ENCODE results near the gene CCDC71L. TPM values are rescaled to one million over a fixed set of nuclear protein-coding genes. Genes with fewer than 3 reads are reported as not detected.

The CCDC71L gene
- polyA plus RNA-seq, 3 donors, result 2.9 to 5.1 (median 3.5) TPM

- H3K36me3 ChIP-seq (replicated peaks in 1 of 2; ENCODE audit: control insufficient read depth in 1 of 2, insufficient read depth in 2 of 2, low read length in 2 of 2), result no peaks in the 10 kb centered on the region
- no peak for TF ChIP-seq CTCF (IDR thresholded peaks at IDR 0.05)
- no peak overlapping the region for H2AFZ ChIP-seq (ENCODE audit: insufficient read depth, low read depth, low read length, poor library complexity, severe bottlenecking)
- peaks cover 0 to 2% (median 2%) of the 10 kb centered on the region in 3 donors for H3K27me3 Mint-ChIP-seq (ENCODE audit: low read depth in 3 of 3)
- H3K27me3 ChIP-seq (ENCODE audit: control insufficient read depth in 2 of 2, insufficient read depth in 2 of 2, low read length in 2 of 2), result no peaks in the 10 kb centered on the region
- H3K9me3 ChIP-seq (replicated peaks in 1 of 2; ENCODE audit: control insufficient read depth in 1 of 2, insufficient read depth in 1 of 2, low read length in 2 of 2), result no peaks in the 10 kb centered on the region
- no peak overlapping the region for H3K9ac ChIP-seq (ENCODE audit: insufficient read depth, low read length, poor library complexity, severe bottlenecking)
- DNase-seq, result no peak
- H3K36me3 Mint-ChIP-seq, result no peaks in the 10 kb centered on the region
- H3K27ac Mint-ChIP-seq, result no peak overlapping the region
- no peaks in the 10 kb centered on the region for H4K20me1 ChIP-seq (ENCODE audit: insufficient read depth, low read length)
- no peak overlapping the region for H3K4me3 ChIP-seq (replicated peaks in 1 of 3; ENCODE audit: low read depth in 2 of 3, low read length in 3 of 3)
- peaks cover 2 to 5% (median 3%) of the 10 kb centered on the region in 7 donors for H3K9me3 Mint-ChIP-seq
- no peak overlapping the region for H3K27ac ChIP-seq (ENCODE audit: low read depth in 1 of 2, low read length in 2 of 2)
- H3K79me2 ChIP-seq (ENCODE audit: insufficient read depth, low read length), result no peaks in the 10 kb centered on the region
- H3K4me3 Mint-ChIP-seq, result no peak overlapping the region
- peaks cover 2% of the 10 kb centered on the region for H3K4me1 Mint-ChIP-seq
- no peak overlapping the region for H3K4me2 ChIP-seq (replicated peaks; ENCODE audit: extremely low read depth, low read length, poor library complexity, severe bottlenecking)
- intact Hi-C loops (cut with micrococcal nuclease), result loop anchor here (10.0 kb wide), 2 partner anchors 107 to 213 kb away; partner anchors contain the start of gene PIK3CG (in 1 of the 2)
- peaks cover under 1% of the 10 kb centered on the region in 2 donors for H3K4me1 ChIP-seq (ENCODE audit: control insufficient read depth in 1 of 2, insufficient read depth in 2 of 2, low read length in 2 of 2)
These were observed 8.9 kb downstream of the CCDC71L start for GRCh38 chr7:106652092-106652491.

DNA sequence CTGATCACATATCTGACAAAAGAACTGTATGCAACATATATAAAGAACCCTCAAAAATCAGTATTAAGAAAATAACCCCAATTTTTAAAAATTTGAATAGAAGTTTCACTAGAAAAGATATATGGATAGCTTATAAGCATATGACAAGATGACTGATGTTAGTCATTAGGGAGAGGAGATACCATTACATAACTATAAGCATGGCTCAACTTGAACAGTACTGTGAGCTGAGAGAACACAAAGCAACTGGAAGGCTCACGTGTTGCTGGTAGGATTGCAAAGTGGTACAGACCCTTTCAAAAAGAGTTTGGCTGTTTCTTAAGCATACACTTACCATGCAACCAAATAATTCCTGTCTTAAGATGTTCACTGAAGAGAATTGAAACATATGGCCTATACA is 14.7 kb downstream of the CCDC71L start:
- H4K20me1 ChIP-seq (ENCODE audit: insufficient read depth, low read length), result no peaks in the 10 kb centered on the region
- no peak overlapping the region for H3K4me2 ChIP-seq (replicated peaks; ENCODE audit: extremely low read depth, low read length, poor library complexity, severe bottlenecking)
- no peak overlapping the region for H3K27ac ChIP-seq (ENCODE audit: low read depth in 1 of 2, low read length in 2 of 2)
- H3K79me2 ChIP-seq (ENCODE audit: insufficient read depth, low read length), result no peaks in the 10 kb centered on the region
- H3K4me1 ChIP-seq (ENCODE audit: control insufficient read depth in 1 of 2, insufficient read depth in 2 of 2, low read length in 2 of 2), result peaks cover 0 to 5% of the 10 kb centered on the region in 2 donors
- WGBS (ENCODE audit: insufficient coverage), result no CpG with 5 or more reads among the region's 1 CpG
- Mint-ChIP-seq H3K4me1 (peaks cover 5% of the 10 kb centered on the region), H3K36me3 (no peaks in the 10 kb centered on the region), H3K27ac (no peak overlapping the region), H3K9me3 (peaks cover 2 to 5% (median 3%) of the 10 kb centered on the region in 7 donors), H3K4me3 (no peak overlapping the region), H3K27me3 (ENCODE audit: low read depth in 3 of 3) (peaks cover 0 to 2% (median 0%) of the 10 kb centered on the region in 3 donors)
- H2AFZ ChIP-seq (ENCODE audit: insufficient read depth, low read depth, low read length, poor library complexity, severe bottlenecking), result no peak overlapping the region
- no peaks in the 10 kb centered on the region for H3K27me3 ChIP-seq (ENCODE audit: control insufficient read depth in 2 of 2, insufficient read depth in 2 of 2, low read length in 2 of 2)
- no peak for TF ChIP-seq CTCF (IDR thresholded peaks at IDR 0.05)
- H3K4me3 ChIP-seq (replicated peaks in 1 of 3; ENCODE audit: low read depth in 2 of 3, low read length in 3 of 3), result no peak overlapping the region
- H3K9ac ChIP-seq (ENCODE audit: insufficient read depth, low read length, poor library complexity, severe bottlenecking), result no peak overlapping the region
- H3K9me3 ChIP-seq (replicated peaks in 1 of 2; ENCODE audit: control insufficient read depth in 1 of 2, insufficient read depth in 1 of 2, low read length in 2 of 2), result no peaks in the 10 kb centered on the region
- intact Hi-C loops (cut with micrococcal nuclease), result no loop called here
- DNase-seq, result no peak
- no peaks in the 10 kb centered on the region for H3K36me3 ChIP-seq (replicated peaks in 1 of 2; ENCODE audit: control insufficient read depth in 1 of 2, insufficient read depth in 2 of 2, low read length in 2 of 2)
